Lower leg skin (tissue), 4 donors: ENCODE results near the gene JAM2. TPM values are rescaled to one million over a fixed set of nuclear protein-coding genes. Genes with fewer than 3 reads are reported as not detected.

Source experiments
- DNase-seq, 2 donors: peaks; one replicate each; pipeline ENCODE4 v3.0.0-alpha.2; 2019; ENCODE audit warnings: low spot score in 2 of 2
- H3K4me3 ChIP-seq: fragments of 200-600 bp; sonication (generic); 2 replicates; pipeline ENCODE4 v1.5.1; 2017; ENCODE audit warnings: mild to moderate bottlenecking, low read depth; ENCODE audit not compliant: poor library complexity, severe bottlenecking
- CTCF ChIP-seq, 3 donors: fragments of 450-650 bp; IDR thresholded peaks; one replicate each; pipeline ENCODE4 v1.5.1; 2016; ENCODE audit warnings: antibody characterized with exemption in 3 of 3, mild to moderate bottlenecking in 3 of 3, moderate library complexity in 2 of 3
- POLR2A ChIP-seq, 2 donors: fragments of 450-650 bp; IDR thresholded peaks; one replicate each; pipeline ENCODE4 v1.6.1; 2016 to 2017; ENCODE audit warnings: antibody characterized with exemption in 2 of 2, mild to moderate bottlenecking in 1 of 2, moderate library complexity in 1 of 2
- WGBS, 2 donors: methylation state at CpG; one replicate each; pipeline ENCODE4 v1.1.5; 2018; 5-methylcytosine and 5-hydroxymethylcytosine counted together
- intact Hi-C: fragments of 100-400 bp; cut with DNase I; formaldehyde crosslinking; loops from one replicate; pipeline ENCODE4 v1.15.0; 2023; ENCODE audit warnings: low total_unique reads
- total RNA-seq, 4 donors: library from RNA; depleted of rRNA; stranded (reverse); fragments of >200 nt; gene quantifications; one replicate each; pipeline ENCODE4 v1.1.0, GENCODE V29; 2016

JAM2 gene
- total RNA-seq, 4 donors from 2014 or later = 1.5 to 11.1 (median 4.1) TPM

- H3K4me3 ChIP-seq = no peak overlapping the region
- intact Hi-C loops = no loop called here
- 67 to 83% methylated on average over 3 of the region's 3 CpGs for WGBS, 2 donors
- no peak for DNase-seq
- no peak for TF ChIP-seq POLR2A (IDR thresholded peaks at IDR 0.05)
- no peak for TF ChIP-seq CTCF (IDR thresholded peaks at IDR 0.05)
Observed at GRCh38 chr21:25742900-25743299, 103.8 kb downstream of the JAM2 start.

GRCh38 chr21:25744854-25745253, 105.8 kb downstream of the JAM2 start:
- WGBS, 2 donors = 98 to 100% methylated on average over 2 of the region's 2 CpGs
- intact Hi-C loops = no loop called here
- H3K4me3 ChIP-seq = no peak overlapping the region
- TF ChIP-seq POLR2A (IDR thresholded peaks at IDR 0.05) (no peak), CTCF (IDR thresholded peaks at IDR 0.05) (no peak)
- DNase-seq = no peak

GRCh38 chr21:25750085-25750484, 111.0 kb downstream of the JAM2 start:
- no peak for DNase-seq
- H3K4me3 ChIP-seq = no peak overlapping the region
- 88 to 89% methylated on average over 6 of the region's 6 CpGs for WGBS, 2 donors
- no peak for TF ChIP-seq POLR2A (IDR thresholded peaks at IDR 0.05)
- no peak for TF ChIP-seq CTCF (IDR thresholded peaks at IDR 0.05)
- intact Hi-C loops = no loop called here

GRCh38 chr21:25752416-25752815, 113.4 kb downstream of the JAM2 start:
- DNase-seq = no peak
- intact Hi-C loops = no loop called here
- 84 to 93% methylated on average over 1 of the region's 1 CpG for WGBS, 2 donors
- H3K4me3 ChIP-seq = no peak overlapping the region
- no peak for TF ChIP-seq CTCF (IDR thresholded peaks at IDR 0.05)
- TF ChIP-seq POLR2A (IDR thresholded peaks at IDR 0.05) = no peak

- no peak for TF ChIP-seq POLR2A (IDR thresholded peaks at IDR 0.05)
- no peak for TF ChIP-seq CTCF (IDR thresholded peaks at IDR 0.05)
- intact Hi-C loops = no loop called here
- 76 to 81% methylated on average over 6 of the region's 6 CpGs for WGBS, 2 donors
- no peak overlapping the region for H3K4me3 ChIP-seq
- DNase-seq = no peak
Observed at GRCh38 chr21:25756190-25756932, 117.3 kb downstream of the JAM2 start.

GRCh38 chr21:25757531-25757930, 118.5 kb downstream of the JAM2 start:
- no peak for TF ChIP-seq POLR2A (IDR thresholded peaks at IDR 0.05)
- no peak for TF ChIP-seq CTCF (IDR thresholded peaks at IDR 0.05)

More at GRCh38 chr21:25757531-25757930, 118.5 kb downstream of the JAM2 start:
- no peak overlapping the region for H3K4me3 ChIP-seq
- no peak for DNase-seq
- intact Hi-C loops = no loop called here
